GM03348 (cell line): Measurements from ENCODE around the gene FNBP1.

ENCODE experiments used
- DNase-seq: peaks from one replicate; pipeline ENCODE4 v3.0.0; 2012; ENCODE audit warnings: low spot score

FNBP1 gene

GRCh38 chr9:130042885-130043653 is at the start of gene FNBP1:
FNBP1 (minus strand) TSS chr9:130043189; CDS start chr9:130042975, 214 bp downstream.
- peak; percentile 98 for DNase-seq

- DNase-seq = no peak
Measured at GRCh38 chr9:130090915-130091314, 47.9 kb upstream of the FNBP1 start.

GRCh38 chr9:130089141-130089540 is 46.2 kb upstream of the FNBP1 start:
- DNase-seq = no peak

GRCh38 chr9:130088051-130088450 is 45.1 kb upstream of the FNBP1 start:
- DNase-seq = no peak

GRCh38 chr9:130084337-130084736 is 41.3 kb upstream of the FNBP1 start:
- no peak for DNase-seq

- no peak for DNase-seq
Measured at GRCh38 chr9:130078547-130078946, 35.6 kb upstream of the FNBP1 start.

- no peak for DNase-seq
Measured at GRCh38 chr9:130073373-130073772, 30.4 kb upstream of the FNBP1 start.

GRCh38 chr9:130072515-130073235 is 29.7 kb upstream of the FNBP1 start:
- no peak for DNase-seq

- no peak for DNase-seq
Measured at GRCh38 chr9:130069048-130069447, 26.1 kb upstream of the FNBP1 start.

GRCh38 chr9:130064621-130065020 is 21.6 kb upstream of the FNBP1 start:
- DNase-seq = no peak

GRCh38 chr9:130062750-130063149 is 19.8 kb upstream of the FNBP1 start:
- DNase-seq = no peak

GRCh38 chr9:130060296-130060695 is 17.3 kb upstream of the FNBP1 start:
- no peak for DNase-seq

GRCh38 chr9:130058887-130059286 is 15.9 kb upstream of the FNBP1 start:
- DNase-seq = no peak

GRCh38 chr9:130058154-130058553 is 15.2 kb upstream of the FNBP1 start:
- no peak for DNase-seq

GRCh38 chr9:130054820-130055219 is 11.8 kb upstream of the FNBP1 start:
- no peak for DNase-seq

- DNase-seq = no peak
Measured at GRCh38 chr9:130054325-130054786, 11.4 kb upstream of the FNBP1 start.

- DNase-seq = peak; percentile 95
Measured at GRCh38 chr9:130053504-130054324, 10.7 kb upstream of the FNBP1 start, which contains the start of gene GPR107. GPR107 (plus strand) TSS chr9:130053906; CDS start chr9:130053933, 27 bp downstream.

- no peak for DNase-seq
Measured at GRCh38 chr9:130053109-130053503, 10.1 kb upstream of the FNBP1 start.

- no peak for DNase-seq
Measured at GRCh38 chr9:130051855-130052254, 8.9 kb upstream of the FNBP1 start.

- DNase-seq = no peak
Measured at GRCh38 chr9:130050462-130050861, 7.5 kb upstream of the FNBP1 start.

GRCh38 chr9:130049431-130050210 is 6.6 kb upstream of the FNBP1 start:
- DNase-seq = no peak
